ENCODE measurements around the gene MERTK.

GRCh38 chr2:111983478-111984212 lies 85.2 kb downstream of the MERTK start:
- no peak for TF ChIP-seq CTCF (IDR thresholded peaks at IDR 0.05)
- TF ChIP-seq POLR2A (IDR thresholded peaks at IDR 0.05), result no peak
